K562 (cell line): ENCODE results near the gene FOXL3. TPM values are rescaled to one million over a fixed set of nuclear protein-coding genes. Genes with fewer than 3 reads are reported as not detected.

Experiments
- ATAC-seq: fragments of 200-7000 bp; cut with Tn5 transposase; 3 replicates; pipeline ENCODE4 v1.9.1; 2020; ENCODE audit warnings: moderate library complexity
- BruUV-seq: library from RNA; stranded (reverse); fragments of 400-500 nt; replicated peaks from 2 replicates; lab custom pipeline; 2021; lab: Mats Ljungman, UMichigan
- CTCF ChIA-PET: fragments of 300-600 bp; formaldehyde crosslinking; extraction: SDS; loops from one replicate; lab custom pipeline; 2021; ENCODE audit warnings: low intra/inter-chr PET ratio; lab: Yijun Ruan, JAX
- POLR2A ChIA-PET: fragments of 300-600, 350-650 bp; sonication (Branson Sonifier 250); formaldehyde crosslinking; extraction: SDS; loops from one replicate; lab custom pipeline; 2021; ENCODE audit warnings: antibody characterized with exemption, inconsistent platforms; lab: Yijun Ruan, JAX
- DNase-seq, 4 experiments: peaks; one replicate each; pipeline versions ENCODE4 v3.0.0 to v3.0.0-alpha.2; 2011 to 2018; ENCODE audit warnings: low spot score in 3 of 4, mixed read lengths in 3 of 4; ENCODE audit errors: extremely low read depth in 1 of 4
- FAIRE-seq: peaks from 2 replicates; lab custom pipeline; 2011; peaks lifted over from hg19 to GRCh38; lab: Jason Lieb, UNC
- H2AFZ ChIP-seq: 2 replicates; pipeline ENCODE4 v1.6.0; 2011; ENCODE audit warnings: low read depth, low read length, control low read depth, inconsistent platforms
- H3K27ac ChIP-seq: fragments of 200-600 bp; 3 replicates; pipeline ENCODE4 v1.8.0; 2011; ENCODE audit warnings: low read depth, mild to moderate bottlenecking, control low read depth, inconsistent platforms, low read length, moderate library complexity, mixed read lengths; ENCODE audit errors: extremely low read depth
- H3K27me3 ChIP-seq, 2 experiments: fragments of 300-600 bp in 1 of 2; 2 replicates in 1 of 2; 3 replicates in 1 of 2; pipeline versions ENCODE4 v1.6.0 to v1.8.0; 2011; ENCODE audit warnings: inconsistent platforms in 2 of 2, low read length in 2 of 2, mild to moderate bottlenecking in 1 of 2, mixed read lengths in 1 of 2, moderate library complexity in 1 of 2; ENCODE audit not compliant: control insufficient read depth in 2 of 2, insufficient read depth in 2 of 2
- H3K36me3 ChIP-seq: fragments of 300-600 bp; 3 replicates; pipeline ENCODE4 v1.8.0; 2011; ENCODE audit warnings: mild to moderate bottlenecking, low read length, inconsistent platforms; ENCODE audit not compliant: control insufficient read depth, insufficient read depth
- H3K4me1 ChIP-seq, 2 experiments: fragments of 200-600 bp in 1 of 2; replicated peaks in 1 of 2; 2 replicates in 1 of 2; 3 replicates in 1 of 2; pipeline versions ENCODE4 v1.5.1 to v1.8.0; 2011; ENCODE audit warnings: inconsistent platforms in 2 of 2, low read length in 2 of 2, mild to moderate bottlenecking in 1 of 2, mixed read lengths in 1 of 2, moderate library complexity in 1 of 2; ENCODE audit not compliant: control insufficient read depth in 2 of 2, insufficient read depth in 2 of 2
- H3K4me2 ChIP-seq: 2 replicates; pipeline ENCODE4 v1.6.1; 2011; ENCODE audit warnings: low read length, control low read depth, inconsistent platforms, mixed read lengths; ENCODE audit not compliant: insufficient read depth
- H3K4me3 ChIP-seq: fragments of 200-600 bp; sonication (generic), shearing (Covaris generic); 2 replicates; pipeline ENCODE4 v1.5.1; 2016; ENCODE audit warnings: control low read depth, inconsistent platforms
- H3K79me2 ChIP-seq: fragments of 200-600 bp; 3 replicates; pipeline ENCODE4 v1.8.0; 2011; ENCODE audit warnings: low read length, inconsistent platforms; ENCODE audit not compliant: control insufficient read depth, insufficient read depth
- H3K9ac ChIP-seq, 2 experiments: 2 replicates each; pipeline versions ENCODE4 v1.6.0 to v1.6.1; 2011; ENCODE audit warnings: low read depth in 2 of 2, low read length in 2 of 2, control low read depth in 1 of 2, inconsistent platforms in 1 of 2, mild to moderate bottlenecking in 1 of 2, mixed read lengths in 1 of 2; ENCODE audit not compliant: insufficient read depth in 1 of 2
- H3K9me1 ChIP-seq: one replicate; pipeline ENCODE4 v1.6.0; 2011; ENCODE audit warnings: inconsistent platforms, mild to moderate bottlenecking, low read length, moderate library complexity; ENCODE audit not compliant: control insufficient read depth, insufficient read depth
- H3K9me3 ChIP-seq: replicated peaks from 2 replicates; pipeline ENCODE4 v1.5.1; 2011; ENCODE audit warnings: low read depth, low read length, inconsistent platforms; ENCODE audit not compliant: control insufficient read depth, insufficient read depth
- H4K20me1 ChIP-seq: replicated peaks from 2 replicates; pipeline ENCODE4 v1.6.1; 2011; ENCODE audit warnings: low read length, inconsistent platforms, mixed read lengths; ENCODE audit not compliant: control insufficient read depth, insufficient read depth
- BACH1 ChIP-seq: fragments of 200-800 bp; sonication (Bioruptor generic); IDR thresholded peaks from 2 replicates; pipeline ENCODE4 v1.6.1; 2016; ENCODE audit warnings: missing genetic modification characterization, missing compliant biosample characterization
- BHLHE40 ChIP-seq: IDR thresholded peaks from 2 replicates; pipeline ENCODE4 v1.6.1; 2011; ENCODE audit warnings: low read length, improper control_type of control experiment
- BRD9 ChIP-seq: fragments of 450-650 bp; IDR thresholded peaks from 2 replicates; pipeline ENCODE4 v1.6.1; 2018; ENCODE audit warnings: low read depth; ENCODE audit not compliant: partially characterized antibody
- CHD7 ChIP-seq: fragments of 200-600 bp; sonication (generic); IDR thresholded peaks from one replicate; pipeline ENCODE4 v1.6.1; 2012; ENCODE audit warnings: mild to moderate bottlenecking, low read depth, low read length, inconsistent platforms
- ETS1 ChIP-seq: conservative IDR thresholded peaks from 2 replicates; pipeline ENCODE4 v1.6.1; 2011; ENCODE audit warnings: low read depth, mild to moderate bottlenecking, low read length; ENCODE audit not compliant: control insufficient read depth
- ETV1 ChIP-seq: fragments of 450-650 bp; conservative IDR thresholded peaks from 2 replicates; pipeline ENCODE4 v1.6.1; 2016; ENCODE audit warnings: missing genetic modification characterization, control low read depth, low read depth, missing compliant biosample characterization
- POLR2A ChIP-seq: fragments of 450-650 bp; conservative IDR thresholded peaks from 2 replicates; pipeline ENCODE4 v1.6.1; 2016
- SP1 ChIP-seq: sonication (generic); formaldehyde crosslinking; IDR thresholded peaks from 2 replicates; pipeline ENCODE4 v1.8.1; 2022; ENCODE audit warnings: mild to moderate bottlenecking, missing genetic modification reagents
- ZKSCAN3 ChIP-seq: fragments of 250-450 bp; sonication (Bioruptor Pico); IDR thresholded peaks from 2 replicates; pipeline ENCODE4 v1.4.0; 2020
- WGBS: fragments of 100-300 bp; shearing (Covaris generic); methylation state at CpG from one replicate; pipeline ENCODE4 v1.1.6; 2016; ENCODE audit warnings: low coverage, mixed read lengths; ENCODE audit not compliant: insufficient coverage; ENCODE audit errors: missing lambda C conversion rate; 5-methylcytosine and 5-hydroxymethylcytosine counted together
- in situ Hi-C: fragments of 300-500 bp; cut with MboI; formaldehyde crosslinking; loops from 4 replicates; pipeline ENCODE4 v1.15.0; 2018; ENCODE audit warnings: inconsistent platforms, mixed read lengths
- intact Hi-C: fragments of 100-400 bp; cut with micrococcal nuclease; formaldehyde crosslinking; loops from 2 replicates; pipeline ENCODE4 v1.14.2; 2022
- polyA plus RNA-seq, 8 experiments: library from polyadenylated mRNA; depleted of rRNA in 4 of 8; stranded (reverse) in 5 of 8; unstranded in 3 of 8; fragments of >200 nt; fragmentation: Nextera tagmentation in 2 of 8; fragmentation: Illumina TruSeq in 1 of 8; extraction: Ambion mirVana in 2 of 8; extraction: Trizol in 1 of 8; gene quantifications; 2 replicates each; pipeline versions ENCODE4 v1.2.1 to v1.2.3, GENCODE V29; 2011 to 2014; ENCODE audit warnings: inconsistent platforms in 1 of 8, missing spikeins in 1 of 8
- total RNA-seq, 7 experiments: library from RNA; depleted of rRNA in 6 of 7; stranded (reverse); fragments of >200 nt in 6 of 7; fragmentation: Illumina TruSeq in 2 of 7; extraction: Trizol in 2 of 7; gene quantifications; 2 replicates each; pipeline versions ENCODE4 v1.2.1 to v1.2.3, GENCODE V29; 2011 to 2021; ENCODE audit warnings: low replicate concordance in 1 of 7

Gene FOXL3
- total and polyA plus RNA-seq, 9 of the 15 experiments (the other 6 are each of a cell fraction or from before 2014, with no cell fraction given): not detected

DNA sequence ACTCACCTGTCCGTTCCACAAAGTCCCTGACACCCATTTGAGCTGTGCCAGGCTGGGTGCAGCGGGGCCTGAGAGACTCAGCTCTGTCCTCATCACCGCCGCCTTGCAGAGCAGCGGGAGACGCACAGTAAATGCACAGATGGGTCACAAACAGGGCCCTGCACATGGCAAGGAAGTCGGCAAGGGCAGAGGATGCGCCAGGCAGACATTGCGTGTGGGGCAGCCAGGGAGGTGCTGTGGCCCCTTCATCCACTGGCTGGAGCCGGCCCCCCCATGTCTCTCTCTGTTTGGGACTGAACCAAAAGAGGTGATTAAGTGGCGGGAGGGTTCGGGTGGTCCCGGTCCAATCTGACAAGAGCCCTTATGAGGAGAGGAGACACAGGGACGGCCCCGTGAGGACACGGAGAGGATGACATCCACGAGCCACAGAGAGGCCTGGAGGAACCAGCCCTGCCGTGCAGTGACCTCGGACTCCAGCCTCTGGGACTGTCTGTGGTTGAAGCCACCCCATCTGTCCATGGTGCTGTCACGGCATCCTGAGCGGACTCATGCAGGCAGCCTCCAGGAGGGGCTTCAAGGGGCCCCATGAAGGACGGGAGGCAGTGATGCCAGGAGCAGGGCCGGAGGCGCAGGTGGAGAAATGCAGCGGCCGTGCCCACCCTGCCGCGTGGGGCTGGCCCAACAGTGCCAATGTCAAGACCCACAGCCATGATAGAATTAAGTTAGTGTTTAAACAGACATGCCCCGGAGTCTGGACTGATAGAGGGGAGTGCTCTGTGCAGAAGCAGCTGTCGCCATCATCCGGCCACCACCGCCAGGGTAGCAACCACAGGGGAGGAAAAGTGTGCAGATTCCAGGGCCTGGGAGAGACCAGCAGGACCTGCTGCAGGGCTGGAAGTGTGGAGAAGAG lies 28.4 kb upstream of the FOXL3 start:
- no peak overlapping the region for H3K9ac ChIP-seq
- POLR2A ChIA-PET: no interaction called here
- intact Hi-C loops: no loop called here
- H3K27ac ChIP-seq: no peak overlapping the region
- peaks cover 0 to 22% of the 10 kb centered on the region in 2 experiments; a peak in 1 of 5 replicates for H3K4me1 ChIP-seq
- in situ Hi-C loops: no loop called here
- no TSS peak for BruUV-seq
- no peaks in the 10 kb centered on the region for H3K36me3 ChIP-seq
- DNase-seq: no peak
- no peak overlapping the region for H2AFZ ChIP-seq
- peaks cover 5 to 40% of the 10 kb centered on the region in 2 experiments; a peak in 4 of 5 replicates for H3K27me3 ChIP-seq
- no peak for ATAC-seq
- no peaks in the 10 kb centered on the region for H3K79me2 ChIP-seq
- CTCF ChIA-PET: interaction anchor here (1.0 kb wide), 1 partner anchor 21 kb away, joined by 3 read pairs; no protein-coding TSS in a partner anchor
- H4K20me1 ChIP-seq: 0 out of 2 replicates have a peak, but pooled peaks cover 5% of the 10 kb centered on the region
- no peak overlapping the region for H3K4me3 ChIP-seq
- H3K4me2 ChIP-seq: no peak overlapping the region
- peaks cover 12% of the 10 kb centered on the region for H3K9me3 ChIP-seq
- H3K9me1 ChIP-seq: no peaks in the 10 kb centered on the region
- WGBS: 56% methylated on average over 24 of the region's 32 CpGs
- FAIRE-seq: no peak
- no peak for TF ChIP-seq SP1 (CRISPR knock-in tag)
- TF ChIP-seq BRD9: no peak
- TF ChIP-seq ETS1: no peak
- TF ChIP-seq CHD7: no peak
- TF ChIP-seq BACH1 (tag): no peak
- no peak for TF ChIP-seq ZKSCAN3 (CRISPR knock-in tag)
- no peak for TF ChIP-seq BHLHE40
- TF ChIP-seq POLR2A: no peak
- TF ChIP-seq ETV1 (tag): no peak
